ENCODE measurements around the gene RBMS1. TPM values are rescaled to one million over a fixed set of nuclear protein-coding genes. Genes with fewer than 3 reads are reported as not detected.

RBMS1 gene
- polyA plus RNA-seq, 2 of the 4 experiments (the other 2 are of a cell fraction): 51.9 to 108 TPM

DNA sequence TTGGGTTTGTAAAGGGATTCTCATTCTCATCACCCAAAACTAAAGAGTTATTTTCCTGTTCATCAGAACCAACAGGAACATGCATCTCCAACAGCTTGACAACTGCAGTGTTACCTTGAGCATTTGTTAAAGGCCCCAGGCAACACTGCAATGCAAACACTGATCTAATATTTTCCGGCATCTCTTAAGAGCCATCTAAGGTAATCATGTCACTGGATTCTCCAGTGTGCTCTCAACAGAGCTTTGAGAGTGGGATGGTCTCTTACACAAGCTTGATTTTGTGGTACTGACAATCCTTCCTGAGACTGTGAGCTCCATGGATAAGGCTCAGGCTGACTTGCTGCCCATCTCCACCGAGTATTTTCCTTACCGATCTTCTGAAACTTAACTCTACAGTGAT, 203.0 kb downstream of the RBMS1 start (continued):
- no peak for TF ChIP-seq CTCF (IDR thresholded peaks at IDR 0.05)
- TF ChIP-seq KDM5A (IDR thresholded peaks at IDR 0.05): no peak
- no peak for TF ChIP-seq MAZ (IDR thresholded peaks at IDR 0.05; ENCODE audit: borderline replicate concordance, low read depth, low read length)
- TF ChIP-seq CBX8 (IDR thresholded peaks at IDR 0.05): no peak
- no peak for TF ChIP-seq PBX3 (IDR thresholded peaks at IDR 0.05)
- no peak for TF ChIP-seq CHD2 (IDR thresholded peaks at IDR 0.05; ENCODE audit: low read length, partially characterized antibody)
- no peak for TF ChIP-seq ZFP36 (IDR thresholded peaks at IDR 0.05; ENCODE audit: borderline replicate concordance, partially characterized antibody)
- no peak for TF ChIP-seq EHF (CRISPR knock-in tag; IDR thresholded peaks at IDR 0.05)
- no peak for TF ChIP-seq ZSCAN20 (CRISPR knock-in tag; IDR thresholded peaks at IDR 0.05)
- TF ChIP-seq SREBF2 (IDR thresholded peaks at IDR 0.05): no peak
- TF ChIP-seq, protein P1, sequence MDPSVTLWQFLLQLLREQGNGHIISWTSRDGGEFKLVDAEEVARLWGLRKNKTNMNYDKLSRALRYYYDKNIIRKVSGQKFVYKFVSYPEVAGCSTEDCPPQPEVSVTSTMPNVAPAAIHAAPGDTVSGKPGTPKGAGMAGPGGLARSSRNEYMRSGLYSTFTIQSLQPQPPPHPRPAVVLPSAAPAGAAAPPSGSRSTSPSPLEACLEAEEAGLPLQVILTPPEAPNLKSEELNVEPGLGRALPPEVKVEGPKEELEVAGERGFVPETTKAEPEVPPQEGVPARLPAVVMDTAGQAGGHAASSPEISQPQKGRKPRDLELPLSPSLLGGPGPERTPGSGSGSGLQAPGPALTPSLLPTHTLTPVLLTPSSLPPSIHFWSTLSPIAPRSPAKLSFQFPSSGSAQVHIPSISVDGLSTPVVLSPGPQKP (IDR thresholded peaks at IDR 0.05; ENCODE audit: low read depth, low read length): no peak

GRCh38 chr2:160289831-160290230, 203.8 kb downstream of the RBMS1 start:
- Histone ChIP-seq H3K4me1 (peaks cover 73% of the 10 kb centered on the region), H3K4me2 (no peak overlapping the region), H3K4me3 (no peak overlapping the region), H3K9me3 (no peaks in the 10 kb centered on the region), H3K27ac (no peak overlapping the region)
- ATAC-seq: no peak
- POLR2A ChIA-PET: interaction anchor here (1.5 kb wide), 1 partner anchor 20 kb away, joined by 4 read pairs; no protein-coding TSS in a partner anchor
- FAIRE-seq: no peak
- CTCF ChIA-PET: interaction anchor here (0.6 to 2.1 kb wide), 6 partner anchors 12 to 703 kb away, joined by 3 to 10 read pairs (median 5); no protein-coding TSS in a partner anchor
- TF ChIP-seq MAZ (IDR thresholded peaks at IDR 0.05; ENCODE audit: borderline replicate concordance, low read depth, low read length): no peak
- no peak for TF ChIP-seq HOXB13 (CRISPR knock-in tag; IDR thresholded peaks at IDR 0.05; ENCODE audit: low read depth)
- TF ChIP-seq RFX5 (IDR thresholded peaks at IDR 0.05): no peak
- no peak for TF ChIP-seq CBX8 (IDR thresholded peaks at IDR 0.05)
- no peak for TF ChIP-seq HOXB5 (CRISPR knock-in tag; IDR thresholded peaks at IDR 0.05)
- TF ChIP-seq, protein P2, sequence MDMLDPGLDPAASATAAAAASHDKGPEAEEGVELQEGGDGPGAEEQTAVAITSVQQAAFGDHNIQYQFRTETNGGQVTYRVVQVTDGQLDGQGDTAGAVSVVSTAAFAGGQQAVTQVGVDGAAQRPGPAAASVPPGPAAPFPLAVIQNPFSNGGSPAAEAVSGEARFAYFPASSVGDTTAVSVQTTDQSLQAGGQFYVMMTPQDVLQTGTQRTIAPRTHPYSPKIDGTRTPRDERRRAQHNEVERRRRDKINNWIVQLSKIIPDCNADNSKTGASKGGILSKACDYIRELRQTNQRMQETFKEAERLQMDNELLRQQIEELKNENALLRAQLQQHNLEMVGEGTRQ (IDR thresholded peaks at IDR 0.05): no peak
- TF ChIP-seq FOSL2 (IDR thresholded peaks at IDR 0.05): no peak
- TF ChIP-seq FOSL2 (CRISPR knock-in tag; IDR thresholded peaks at IDR 0.05): no peak
- WGBS (ENCODE audit: missing lambda C conversion rate): 100% methylated on average over 3 of the region's 3 CpGs
- DNase-seq (ENCODE audit: low read depth in 1 of 2, low spot score in 1 of 2): no peak

DNA sequence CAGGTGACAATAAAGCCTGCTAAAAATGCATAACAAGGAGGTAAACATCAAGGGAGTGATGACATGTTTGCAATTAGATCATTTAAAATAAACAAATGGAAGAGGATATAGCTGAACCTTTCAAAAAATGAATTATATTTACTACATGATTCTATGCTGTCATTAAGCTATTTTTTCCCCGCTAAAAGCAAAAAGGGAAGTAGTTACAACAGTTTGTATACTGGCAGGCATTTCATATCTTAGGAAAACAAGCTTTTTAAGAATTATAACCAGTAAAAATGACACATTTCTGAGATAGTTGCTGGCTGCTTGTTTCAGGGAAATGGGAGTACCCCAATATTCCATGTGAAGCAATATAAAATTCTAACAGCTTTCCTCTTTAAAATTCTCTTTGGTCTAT, 204.5 kb downstream of the RBMS1 start:
- ATAC-seq (no peak), DNase-seq (ENCODE audit: low read depth in 1 of 2, low spot score in 1 of 2) (no peak), FAIRE-seq (no peak)
- CTCF ChIA-PET: interaction anchor here (0.6 to 2.1 kb wide), 6 partner anchors 11 to 703 kb away, joined by 3 to 10 read pairs (median 5); no protein-coding TSS in a partner anchor
- Histone ChIP-seq H3K27ac (no peak overlapping the region), H3K4me2 (no peak overlapping the region), H3K4me1 (peaks cover 66% of the 10 kb centered on the region), H3K4me3 (no peak overlapping the region), H3K9me3 (no peaks in the 10 kb centered on the region)
- TF ChIP-seq HOXB5 (CRISPR knock-in tag; IDR thresholded peaks at IDR 0.05) (no peak), RAD21 (conservative IDR thresholded peaks at IDR 0.05 in 1 of 2, IDR thresholded peaks at IDR 0.05 in 1 of 2) (no peak), POLR2AphosphoS2 (conservative IDR thresholded peaks at IDR 0.05; ENCODE audit: low read length) (no peak), ZC3H11A (IDR thresholded peaks at IDR 0.05) (no peak), NPAS2 (CRISPR knock-in tag; IDR thresholded peaks at IDR 0.05; ENCODE audit: borderline replicate concordance) (no peak)
- TF ChIP-seq, protein P3, sequence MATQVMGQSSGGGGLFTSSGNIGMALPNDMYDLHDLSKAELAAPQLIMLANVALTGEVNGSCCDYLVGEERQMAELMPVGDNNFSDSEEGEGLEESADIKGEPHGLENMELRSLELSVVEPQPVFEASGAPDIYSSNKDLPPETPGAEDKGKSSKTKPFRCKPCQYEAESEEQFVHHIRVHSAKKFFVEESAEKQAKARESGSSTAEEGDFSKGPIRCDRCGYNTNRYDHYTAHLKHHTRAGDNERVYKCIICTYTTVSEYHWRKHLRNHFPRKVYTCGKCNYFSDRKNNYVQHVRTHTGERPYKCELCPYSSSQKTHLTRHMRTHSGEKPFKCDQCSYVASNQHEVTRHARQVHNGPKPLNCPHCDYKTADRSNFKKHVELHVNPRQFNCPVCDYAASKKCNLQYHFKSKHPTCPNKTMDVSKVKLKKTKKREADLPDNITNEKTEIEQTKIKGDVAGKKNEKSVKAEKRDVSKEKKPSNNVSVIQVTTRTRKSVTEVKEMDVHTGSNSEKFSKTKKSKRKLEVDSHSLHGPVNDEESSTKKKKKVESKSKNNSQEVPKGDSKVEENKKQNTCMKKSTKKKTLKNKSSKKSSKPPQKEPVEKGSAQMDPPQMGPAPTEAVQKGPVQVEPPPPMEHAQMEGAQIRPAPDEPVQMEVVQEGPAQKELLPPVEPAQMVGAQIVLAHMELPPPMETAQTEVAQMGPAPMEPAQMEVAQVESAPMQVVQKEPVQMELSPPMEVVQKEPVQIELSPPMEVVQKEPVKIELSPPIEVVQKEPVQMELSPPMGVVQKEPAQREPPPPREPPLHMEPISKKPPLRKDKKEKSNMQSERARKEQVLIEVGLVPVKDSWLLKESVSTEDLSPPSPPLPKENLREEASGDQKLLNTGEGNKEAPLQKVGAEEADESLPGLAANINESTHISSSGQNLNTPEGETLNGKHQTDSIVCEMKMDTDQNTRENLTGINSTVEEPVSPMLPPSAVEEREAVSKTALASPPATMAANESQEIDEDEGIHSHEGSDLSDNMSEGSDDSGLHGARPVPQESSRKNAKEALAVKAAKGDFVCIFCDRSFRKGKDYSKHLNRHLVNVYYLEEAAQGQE (IDR thresholded peaks at IDR 0.05): no peak
- WGBS (ENCODE audit: missing lambda C conversion rate): 98% methylated on average over 1 of the region's 1 CpG
- POLR2A ChIA-PET: interaction anchor here (1.5 kb wide), 1 partner anchor 19 kb away, joined by 4 read pairs; no protein-coding TSS in a partner anchor
